ENCODE results near the gene OXER1. TPM values are rescaled to one million over a fixed set of nuclear protein-coding genes. Genes with fewer than 3 reads are reported as not detected.

Gene OXER1
- total and polyA plus RNA-seq, 11 donors = 0.22 to 2.2 (median 0.48) TPM; not detected in 2

DNA sequence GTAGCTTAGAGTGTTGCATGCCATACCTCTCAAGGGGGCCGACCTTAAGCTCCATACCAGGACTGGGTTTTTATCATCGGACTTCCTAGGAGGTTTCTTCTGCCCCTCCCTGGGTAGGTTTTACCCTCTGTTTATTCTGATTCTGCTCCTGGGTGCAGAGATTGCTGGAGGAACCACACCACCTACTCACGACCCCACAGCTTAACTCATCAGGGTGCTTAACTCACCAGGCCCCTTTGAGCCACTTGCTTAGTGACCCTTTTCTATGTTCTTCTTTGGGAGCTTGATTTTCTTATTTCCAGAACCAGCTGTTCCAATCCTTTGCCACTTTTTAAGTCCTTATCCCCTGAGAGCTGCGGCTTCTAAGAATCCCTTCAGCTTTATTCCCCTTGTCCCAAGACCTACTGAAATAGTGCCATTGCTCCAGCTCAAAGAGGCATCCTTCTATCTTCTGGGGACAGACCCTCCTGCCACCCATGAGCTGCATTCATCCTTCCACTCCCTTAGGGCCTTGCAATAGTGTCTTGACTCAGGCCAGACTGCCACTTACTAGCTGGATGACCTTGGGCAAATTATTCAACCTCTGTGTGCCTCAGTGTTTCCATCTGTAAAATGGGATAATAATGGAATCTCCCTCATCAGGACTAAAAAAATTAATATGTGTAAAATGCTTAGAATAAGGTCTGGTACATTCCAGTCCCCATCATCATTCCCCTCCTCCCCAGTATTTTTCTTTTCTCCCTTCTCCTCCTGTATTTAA is 5.8 kb downstream of the OXER1 start:
- intact Hi-C loops (cut with DNase I) = loop anchor here in 1 of 10 donors (10.0 kb wide), 1 partner anchor 83 kb away; no protein-coding TSS in a partner anchor
- Histone ChIP-seq H3K27ac (no peak overlapping the region), H3K9me3 (no peaks in the 10 kb centered on the region), H3K4me1 (peaks cover 0 to 30% (median 16%) of the 10 kb centered on the region in 12 donors), H3K36me3 (peaks cover 0 to 3% (median 0%) of the 10 kb centered on the region in 9 donors), H3K27me3 (no peaks in the 10 kb centered on the region), H3K4me3 (no peak overlapping the region)
- DNase-seq (no peak), ATAC-seq (no peak)
- TF ChIP-seq POLR2A (IDR thresholded peaks at IDR 0.05) = no peak
- TF ChIP-seq, protein P1, sequence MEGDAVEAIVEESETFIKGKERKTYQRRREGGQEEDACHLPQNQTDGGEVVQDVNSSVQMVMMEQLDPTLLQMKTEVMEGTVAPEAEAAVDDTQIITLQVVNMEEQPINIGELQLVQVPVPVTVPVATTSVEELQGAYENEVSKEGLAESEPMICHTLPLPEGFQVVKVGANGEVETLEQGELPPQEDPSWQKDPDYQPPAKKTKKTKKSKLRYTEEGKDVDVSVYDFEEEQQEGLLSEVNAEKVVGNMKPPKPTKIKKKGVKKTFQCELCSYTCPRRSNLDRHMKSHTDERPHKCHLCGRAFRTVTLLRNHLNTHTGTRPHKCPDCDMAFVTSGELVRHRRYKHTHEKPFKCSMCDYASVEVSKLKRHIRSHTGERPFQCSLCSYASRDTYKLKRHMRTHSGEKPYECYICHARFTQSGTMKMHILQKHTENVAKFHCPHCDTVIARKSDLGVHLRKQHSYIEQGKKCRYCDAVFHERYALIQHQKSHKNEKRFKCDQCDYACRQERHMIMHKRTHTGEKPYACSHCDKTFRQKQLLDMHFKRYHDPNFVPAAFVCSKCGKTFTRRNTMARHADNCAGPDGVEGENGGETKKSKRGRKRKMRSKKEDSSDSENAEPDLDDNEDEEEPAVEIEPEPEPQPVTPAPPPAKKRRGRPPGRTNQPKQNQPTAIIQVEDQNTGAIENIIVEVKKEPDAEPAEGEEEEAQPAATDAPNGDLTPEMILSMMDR (IDR thresholded peaks at IDR 0.05) = no peak
- WGBS, 4 donors = 79 to 94% (median 91%) methylated on average over 4 of the region's 4 CpGs

DNA sequence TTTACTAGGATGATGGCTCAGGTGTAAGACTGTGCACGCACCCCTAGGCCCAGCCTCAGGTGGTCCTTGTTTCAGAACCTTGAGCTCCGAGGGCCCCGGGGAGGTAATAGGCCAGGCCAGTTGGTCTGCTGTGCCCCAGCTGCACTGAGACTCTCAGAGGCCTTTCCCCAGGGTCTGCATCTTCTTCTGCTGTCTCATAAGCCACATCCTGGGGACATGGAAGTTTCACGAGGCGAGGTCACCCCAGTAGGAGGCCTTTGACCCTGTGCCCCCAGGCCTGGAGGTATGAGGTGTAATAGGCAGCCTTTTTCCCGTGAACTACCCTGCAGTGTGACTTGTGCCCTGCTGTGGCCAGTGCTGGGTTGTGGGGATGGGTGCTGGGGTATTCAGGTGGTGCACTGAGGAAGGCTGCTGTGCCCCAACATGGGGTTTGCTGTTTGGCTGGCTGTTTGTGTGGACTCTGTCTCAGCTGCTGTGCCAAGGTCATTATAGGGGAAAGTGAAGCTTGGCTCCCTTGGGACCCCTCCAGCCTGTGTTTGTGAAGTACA is 6.9 kb downstream of the OXER1 start:
- no peak for TF ChIP-seq POLR2A (IDR thresholded peaks at IDR 0.05)
- TF ChIP-seq, protein P1 (IDR thresholded peaks at IDR 0.05) = no peak

DNA sequence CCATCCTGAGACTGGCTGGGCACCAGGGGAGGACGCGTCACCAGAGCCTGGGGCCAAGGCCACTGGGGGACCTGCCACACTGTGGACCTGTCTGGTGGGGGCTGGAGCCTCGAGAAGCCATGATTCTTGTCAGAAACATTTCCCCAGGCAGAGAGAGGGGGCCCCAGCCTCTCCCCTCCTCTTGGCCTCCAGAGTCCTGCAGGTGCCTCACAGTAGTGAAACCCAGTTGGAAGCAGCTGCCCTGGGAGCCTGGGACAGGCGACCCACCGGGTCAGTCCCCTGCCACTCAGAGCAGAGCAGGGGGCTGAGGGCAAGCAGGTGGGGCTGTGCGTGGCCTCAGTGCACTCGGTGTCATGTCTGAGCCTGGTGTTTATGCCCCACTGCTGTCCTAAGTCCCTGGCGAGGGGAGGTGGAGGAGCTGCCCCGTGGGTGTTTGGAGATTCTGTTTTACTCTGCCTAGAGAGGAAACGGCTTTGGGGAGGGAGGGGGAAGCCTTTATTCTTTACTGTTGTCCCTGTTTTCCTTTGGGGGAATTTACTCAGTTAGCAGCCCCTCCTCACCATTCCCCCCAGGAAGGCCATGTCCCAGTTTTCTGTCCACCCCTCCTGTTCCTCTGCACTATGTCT is 7.7 kb downstream of the OXER1 start:
- 80 to 89% (median 85%) methylated on average over 9 to 10 of the region's 10 CpGs for WGBS, 4 donors
- no peak for ATAC-seq
- peaks cover 0 to 3% (median 0%) of the 10 kb centered on the region in 9 donors for H3K36me3 ChIP-seq
- no peaks in the 10 kb centered on the region for H3K9me3 ChIP-seq
- no peak overlapping the region for H3K4me3 ChIP-seq
- intact Hi-C loops (cut with DNase I) = loop anchor here in 1 of 10 donors (10.0 kb wide), 1 partner anchor 81 kb away; no protein-coding TSS in a partner anchor
- TF ChIP-seq, protein P1 (IDR thresholded peaks at IDR 0.05) = no peak
- no peak for TF ChIP-seq POLR2A (IDR thresholded peaks at IDR 0.05)
- no peaks in the 10 kb centered on the region for H3K27me3 ChIP-seq
- DNase-seq = no peak
- H3K4me1 ChIP-seq = peaks cover 0 to 46% (median 16%) of the 10 kb centered on the region in 12 donors
- no peak overlapping the region for H3K27ac ChIP-seq

More for the DNA sequence above, 6.9 kb downstream of the OXER1 start:
- 76 to 93% (median 81%) methylated on average over 6 of the region's 6 CpGs for WGBS, 4 donors
- Histone ChIP-seq H3K36me3 (peaks cover 0 to 3% (median 0%) of the 10 kb centered on the region in 9 donors), H3K4me1 (peaks cover 0 to 39% (median 16%) of the 10 kb centered on the region in 12 donors), H3K27ac (no peak overlapping the region), H3K4me3 (no peak overlapping the region), H3K9me3 (no peaks in the 10 kb centered on the region), H3K27me3 (no peaks in the 10 kb centered on the region)
- DNase-seq = no peak
- intact Hi-C loops (cut with DNase I) = loop anchor here in 1 of 10 donors (10.0 kb wide), 1 partner anchor 82 kb away; no protein-coding TSS in a partner anchor
- no peak for ATAC-seq
